Embryonic facial prominence (tissue), 1 donor: ENCODE measurements around the gene SLC9A1.

Source experiments
- DNase-seq: peaks from one replicate; pipeline ENCODE4 v3.0.0-alpha.2; 2016; ENCODE audit errors: extremely low spot score

The SLC9A1 gene

GRCh38 chr1:27070390-27071048 lies 84.4 kb downstream of the SLC9A1 start:
- DNase-seq: no peak

- DNase-seq: no peak
Observed at GRCh38 chr1:27068922-27069321, 86.0 kb downstream of the SLC9A1 start.

- DNase-seq: no peak
Observed at GRCh38 chr1:27065999-27066630, 88.8 kb downstream of the SLC9A1 start.

- DNase-seq: no peak
Observed at GRCh38 chr1:27060891-27061290, 94.0 kb downstream of the SLC9A1 start.

DNA sequence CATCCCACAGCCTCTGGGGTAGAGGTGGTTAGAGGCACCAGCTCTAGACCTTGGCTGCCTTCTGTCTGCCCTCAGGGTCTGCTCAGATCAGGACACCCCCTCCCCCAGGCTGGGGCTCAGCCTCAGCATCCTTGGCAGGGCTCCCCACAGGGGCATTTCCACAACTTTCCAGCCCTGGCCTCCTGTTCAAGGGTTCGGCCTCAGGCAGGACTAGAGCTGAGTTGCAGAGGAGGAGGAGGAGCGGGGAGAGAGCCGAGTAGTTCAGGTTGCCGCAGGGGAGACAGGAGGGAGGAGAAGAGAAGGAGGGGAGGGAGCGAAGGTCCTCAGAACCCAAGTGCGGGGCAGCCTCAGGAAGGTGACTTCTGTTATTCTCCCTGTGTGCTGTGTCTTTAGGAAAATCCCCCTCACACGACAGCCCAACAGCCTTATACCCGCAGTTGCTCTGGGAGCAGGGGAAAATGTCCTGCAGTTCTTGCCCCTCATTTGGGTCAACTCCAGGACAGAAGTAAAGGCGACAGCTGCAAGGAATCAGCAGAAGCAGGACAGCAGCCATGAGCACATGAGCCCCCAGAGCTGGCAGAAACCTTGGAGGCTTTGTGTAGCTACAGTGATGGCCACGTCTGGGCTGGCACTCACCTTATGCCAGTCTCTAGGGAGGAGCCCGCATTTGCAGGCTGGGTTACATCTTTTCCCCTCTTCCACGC lies 95.8 kb downstream of the SLC9A1 start:
- no peak for DNase-seq

DNA sequence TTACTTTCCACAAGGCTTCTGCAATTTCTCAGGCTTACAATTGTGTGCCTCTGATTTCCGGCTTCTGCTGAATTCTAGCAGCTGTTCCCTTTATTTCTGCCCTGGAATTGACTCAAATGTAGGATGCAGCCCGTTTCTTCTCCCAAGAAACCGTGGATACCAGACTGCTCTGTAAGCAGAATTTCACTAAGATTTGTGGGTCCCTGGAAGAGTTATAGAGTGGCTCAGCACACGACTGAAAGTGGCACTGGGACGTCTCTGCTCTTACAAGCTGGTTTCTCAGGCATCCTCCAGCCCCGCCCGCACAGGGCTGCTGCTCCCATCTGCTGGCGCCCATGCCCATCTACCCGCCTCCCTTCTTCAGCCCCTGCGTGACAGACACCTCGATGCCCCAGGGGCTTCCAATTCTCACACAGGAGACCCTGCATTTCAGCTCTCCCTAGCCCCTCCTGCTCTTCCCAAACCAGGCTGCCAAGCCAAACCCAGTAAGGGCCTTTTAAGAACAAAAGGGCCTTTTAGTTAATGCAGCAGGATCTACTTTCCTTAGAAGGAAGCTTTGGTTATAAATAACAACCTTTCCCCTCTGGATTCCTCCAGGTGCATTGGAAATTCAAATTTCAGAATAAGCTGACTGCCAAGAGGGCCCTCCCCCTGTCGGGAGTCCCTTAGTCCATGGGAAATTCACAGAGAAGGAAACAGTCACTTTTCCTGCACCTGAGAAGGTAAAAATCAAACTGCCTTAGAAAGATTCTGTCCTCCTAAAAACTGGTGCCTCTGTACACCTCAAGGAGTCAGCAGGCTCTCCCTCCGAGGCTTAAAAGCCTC lies 96.9 kb downstream of the SLC9A1 start:
- DNase-seq: no peak

DNA sequence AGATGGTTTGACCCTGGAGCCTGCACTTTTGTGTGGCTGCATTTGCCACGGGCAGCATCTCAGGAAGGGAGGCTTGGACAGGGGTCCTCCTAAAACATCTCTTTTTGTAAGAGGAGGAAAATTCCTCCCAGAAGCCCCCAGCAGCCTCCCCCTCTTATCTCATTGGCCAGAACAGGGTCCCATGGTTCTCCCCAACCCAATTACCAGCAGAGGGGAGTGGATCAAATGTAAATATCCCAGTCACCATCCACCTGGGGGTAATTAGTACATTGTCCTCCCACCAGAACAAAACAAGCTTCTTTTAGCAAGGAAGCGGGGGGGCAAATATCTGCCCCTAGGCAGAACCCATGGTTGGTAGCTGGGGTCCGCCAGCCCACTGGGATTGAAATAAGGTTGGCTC lies 97.5 kb downstream of the SLC9A1 start:
- no peak for DNase-seq

- no peak for DNase-seq
Observed at GRCh38 chr1:27053977-27054753, 100.8 kb downstream of the SLC9A1 start.

DNA sequence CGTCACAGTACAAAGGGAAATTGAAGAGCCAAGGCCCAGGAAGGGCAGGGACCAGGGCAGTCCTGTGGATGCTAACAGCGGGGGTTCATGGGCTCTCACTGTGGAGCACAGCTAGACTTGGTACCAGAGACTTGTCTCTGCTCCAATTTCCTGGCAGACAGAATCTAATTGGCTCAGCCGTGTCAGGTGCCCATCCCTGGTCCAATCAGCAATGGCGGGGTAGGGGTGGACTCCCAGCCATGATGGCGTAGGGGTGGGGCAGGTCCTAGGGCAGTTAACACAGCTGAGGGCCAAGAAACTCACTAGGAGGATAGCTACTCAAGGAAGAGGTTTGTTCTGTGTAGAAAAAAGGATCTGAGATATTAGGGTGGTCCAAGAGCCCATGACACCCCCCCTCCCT lies 102.4 kb downstream of the SLC9A1 start:
- no peak for DNase-seq

DNA sequence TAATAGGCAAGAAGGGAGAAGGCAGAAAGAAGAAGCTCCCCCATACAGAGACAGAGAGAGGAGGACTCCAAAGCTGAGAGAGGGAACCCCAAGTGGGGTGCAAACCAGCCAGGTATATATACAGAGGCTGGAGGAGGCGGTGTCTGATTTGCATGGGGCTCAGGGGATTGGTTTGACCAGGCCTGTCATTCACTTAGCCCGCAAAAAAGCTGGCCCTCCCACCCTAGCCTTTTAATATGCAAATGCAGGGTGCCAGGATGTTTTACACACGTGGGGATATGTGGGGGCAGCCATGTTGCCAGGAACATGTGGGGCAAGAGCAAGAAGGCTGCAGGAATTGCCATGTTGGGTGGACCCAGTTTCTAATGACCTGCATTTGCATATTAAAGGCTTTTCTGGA lies 105.3 kb downstream of the SLC9A1 start:
- no peak for DNase-seq

- no peak for DNase-seq
Observed at GRCh38 chr1:27049100-27049499, 105.8 kb downstream of the SLC9A1 start.
